A673 (cell line): ENCODE results near the gene DNAAF8. TPM values are rescaled to one million over a fixed set of nuclear protein-coding genes. Genes with fewer than 3 reads are reported as not detected.

Experiments used
- BruUV-seq: library from RNA; stranded (reverse); fragments of 400-500 nt; replicated peaks from 2 replicates; lab custom pipeline; 2021; lab: Mats Ljungman, UMichigan
- CTCF ChIA-PET: fragments of 300-600 bp; sonication (Branson Sonifier 250); formaldehyde crosslinking; loops from one replicate; lab custom pipeline; 2022; ENCODE audit warnings: antibody characterized with exemption; lab: Charles Lee
- POLR2A ChIA-PET: fragments of 300-600 bp; sonication (Branson Sonifier 250); formaldehyde crosslinking; loops from one replicate; lab custom pipeline; 2022; ENCODE audit warnings: antibody characterized with exemption; ENCODE audit not compliant: low non-redundant PET; lab: Charles Lee
- DNase-seq: peaks from one replicate; pipeline ENCODE4 v3.0.0-alpha.2; 2015; ENCODE audit warnings: low spot score
- H3K27ac ChIP-seq: fragments of 200-600 bp; sonication (generic); 2 replicates; pipeline ENCODE4 v1.5.1; 2016; ENCODE audit warnings: mixed run types, low read depth, mild to moderate bottlenecking, mixed read lengths, antibody characterized with exemption, low read length; ENCODE audit not compliant: poor library complexity, severe bottlenecking
- H3K27me3 ChIP-seq: fragments of 200-600 bp; sonication (generic); replicated peaks from 2 replicates; pipeline ENCODE4 v1.6.1; 2017; ENCODE audit warnings: mixed run types, low read depth, mild to moderate bottlenecking, mixed read lengths, antibody characterized with exemption, low read length; ENCODE audit not compliant: insufficient read depth, poor library complexity
- H3K36me3 ChIP-seq: fragments of 200-600 bp; sonication (generic); 2 replicates; pipeline ENCODE4 v1.6.1; 2016; ENCODE audit warnings: mixed run types, mild to moderate bottlenecking, mixed read lengths, antibody characterized with exemption, low read length; ENCODE audit not compliant: insufficient read depth, poor library complexity, severe bottlenecking
- H3K4me1 ChIP-seq: fragments of 200-600 bp; sonication (generic); 2 replicates; pipeline ENCODE4 v1.6.1; 2017; ENCODE audit warnings: mixed run types, mild to moderate bottlenecking, mixed read lengths, antibody characterized with exemption, low read length; ENCODE audit not compliant: insufficient read depth, poor library complexity, severe bottlenecking
- H3K4me3 ChIP-seq: fragments of 200-600 bp; sonication (generic); 2 replicates; pipeline ENCODE4 v1.5.1; 2016; ENCODE audit warnings: low read depth, mixed run types, mild to moderate bottlenecking, mixed read lengths, low read length; ENCODE audit not compliant: poor library complexity, severe bottlenecking
- H3K9me3 ChIP-seq: fragments of 200-600 bp; sonication (generic); 2 replicates; pipeline ENCODE4 v1.6.1; 2016; ENCODE audit warnings: mixed run types, low read depth, mild to moderate bottlenecking, mixed read lengths, antibody characterized with exemption, low read length; ENCODE audit not compliant: poor library complexity, severe bottlenecking
- CTCF ChIP-seq: fragments of 300-800, 200-600 bp; sonication (generic); conservative IDR thresholded peaks from 2 replicates; pipeline ENCODE4 v1.5.1; 2017; ENCODE audit warnings: low read depth, mild to moderate bottlenecking, antibody characterized with exemption, low read length, moderate library complexity, mixed read lengths
- EZH2 ChIP-seq: fragments of 200-600 bp; sonication (generic); IDR thresholded peaks from 2 replicates; pipeline ENCODE4 v1.6.1; 2017; ENCODE audit warnings: borderline replicate concordance, low read depth, mild to moderate bottlenecking, mixed read lengths, antibody characterized with exemption, low read length; ENCODE audit not compliant: poor library complexity, severe bottlenecking
- intact Hi-C: fragments of 100-400 bp; cut with micrococcal nuclease; formaldehyde crosslinking; loops from one replicate; pipeline ENCODE4 v1.10.0; 2022; ENCODE audit not compliant: unreplicated experiment
- total RNA-seq: library from RNA; stranded (reverse); gene quantifications from 2 replicates; pipeline ENCODE4 v1.2.3, GENCODE V29; 2021

DNAAF8 gene
- total RNA-seq, 1 experiment from 2014 or later, result 0.15 TPM

GRCh38 chr16:4769306-4769638 lies 34.9 kb downstream of the DNAAF8 start:
- no TSS peak for BruUV-seq
- H3K9me3 ChIP-seq, result no peaks in the 10 kb centered on the region
- no peaks in the 10 kb centered on the region for H3K27me3 ChIP-seq
- ChIA-PET CTCF (no interaction called here), POLR2A (no interaction called here)
- peaks cover 10% of the 10 kb centered on the region for H3K36me3 ChIP-seq
- H3K4me3 ChIP-seq, result peak overlapping the region; percentile 52
- no peak for DNase-seq
- no peak for TF ChIP-seq EZH2
- TF ChIP-seq CTCF, result no peak
- intact Hi-C loops, result no loop called here
- peaks cover 13% of the 10 kb centered on the region for H3K4me1 ChIP-seq
- H3K27ac ChIP-seq, result peak overlapping the region; percentile 75

GRCh38 chr16:4771646-4772045 lies 37.3 kb downstream of the DNAAF8 start:
- Histone ChIP-seq H3K27ac (no peak overlapping the region), H3K36me3 (no peaks in the 10 kb centered on the region), H3K9me3 (no peaks in the 10 kb centered on the region), H3K27me3 (no peaks in the 10 kb centered on the region), H3K4me3 (no peak overlapping the region), H3K4me1 (peaks cover 8% of the 10 kb centered on the region)
- CTCF ChIA-PET, result no interaction called here
- no peak for DNase-seq
- BruUV-seq, result no TSS peak
- POLR2A ChIA-PET, result no interaction called here
- TF ChIP-seq EZH2 (no peak), CTCF (no peak)
- intact Hi-C loops, result no loop called here

- H3K4me1 ChIP-seq, result peaks cover 8% of the 10 kb centered on the region
- H3K36me3 ChIP-seq, result no peaks in the 10 kb centered on the region
- ChIA-PET POLR2A (no interaction called here), CTCF (no interaction called here)
- intact Hi-C loops, result no loop called here
- no peak overlapping the region for H3K4me3 ChIP-seq
- no peak overlapping the region for H3K27ac ChIP-seq
- no peak for DNase-seq
- BruUV-seq, result no TSS peak
- no peak for TF ChIP-seq CTCF
- no peak for TF ChIP-seq EZH2
- H3K27me3 ChIP-seq, result no peaks in the 10 kb centered on the region
- no peaks in the 10 kb centered on the region for H3K9me3 ChIP-seq
Observed at GRCh38 chr16:4772351-4772750, 38.0 kb downstream of the DNAAF8 start.
